ENCODE data around the gene FGF19.

DNA sequence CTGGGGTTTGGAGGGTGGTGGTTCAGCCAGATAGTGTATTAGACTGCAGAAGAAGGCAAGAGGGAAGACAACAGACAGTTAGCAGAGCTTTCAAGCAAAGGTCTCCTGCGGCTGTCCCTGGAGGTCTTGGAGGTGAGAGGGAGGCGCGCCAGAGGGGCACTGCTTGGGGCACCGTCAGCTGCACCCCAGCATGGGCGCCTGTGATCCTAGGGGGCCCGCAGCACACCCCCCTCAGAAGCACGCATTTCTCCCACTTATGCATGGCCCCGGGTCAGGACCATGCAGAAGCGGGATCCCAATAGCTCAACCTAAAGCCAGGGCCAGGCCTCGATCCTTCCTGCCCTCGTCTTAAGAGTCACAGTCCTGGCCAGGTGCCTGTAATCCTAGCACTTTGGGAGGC, 44.8 kb upstream of the FGF19 start:
- TF ChIP-seq, protein P1, sequence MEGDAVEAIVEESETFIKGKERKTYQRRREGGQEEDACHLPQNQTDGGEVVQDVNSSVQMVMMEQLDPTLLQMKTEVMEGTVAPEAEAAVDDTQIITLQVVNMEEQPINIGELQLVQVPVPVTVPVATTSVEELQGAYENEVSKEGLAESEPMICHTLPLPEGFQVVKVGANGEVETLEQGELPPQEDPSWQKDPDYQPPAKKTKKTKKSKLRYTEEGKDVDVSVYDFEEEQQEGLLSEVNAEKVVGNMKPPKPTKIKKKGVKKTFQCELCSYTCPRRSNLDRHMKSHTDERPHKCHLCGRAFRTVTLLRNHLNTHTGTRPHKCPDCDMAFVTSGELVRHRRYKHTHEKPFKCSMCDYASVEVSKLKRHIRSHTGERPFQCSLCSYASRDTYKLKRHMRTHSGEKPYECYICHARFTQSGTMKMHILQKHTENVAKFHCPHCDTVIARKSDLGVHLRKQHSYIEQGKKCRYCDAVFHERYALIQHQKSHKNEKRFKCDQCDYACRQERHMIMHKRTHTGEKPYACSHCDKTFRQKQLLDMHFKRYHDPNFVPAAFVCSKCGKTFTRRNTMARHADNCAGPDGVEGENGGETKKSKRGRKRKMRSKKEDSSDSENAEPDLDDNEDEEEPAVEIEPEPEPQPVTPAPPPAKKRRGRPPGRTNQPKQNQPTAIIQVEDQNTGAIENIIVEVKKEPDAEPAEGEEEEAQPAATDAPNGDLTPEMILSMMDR (IDR thresholded peaks at IDR 0.05): no peak
- TF ChIP-seq ZFX (IDR thresholded peaks at IDR 0.05; ENCODE audit: borderline replicate concordance): no peak

All from 22Rv1 (cell line).